ENCODE results near the gene NMNAT2. TPM values are rescaled to one million over a fixed set of nuclear protein-coding genes. Genes with fewer than 3 reads are reported as not detected.

Gene NMNAT2
- total RNA-seq, 2 experiments from 2014 or later, result not detected

GRCh38 chr1:183444243-183444642 is 26.1 kb upstream of the NMNAT2 start:
- Histone ChIP-seq H3K4me1 (ENCODE audit: insufficient read depth, low read length, poor library complexity, severe bottlenecking) (no peaks in the 10 kb centered on the region), H3K36me3 (ENCODE audit: insufficient read depth, low read length) (no peaks in the 10 kb centered on the region), H2AFZ (ENCODE audit: low read length) (no peak overlapping the region), H3K27ac (ENCODE audit: low read depth, low read length, poor library complexity, severe bottlenecking) (no peak overlapping the region), H3K9me3 (ENCODE audit: low read length) (no peaks in the 10 kb centered on the region), H4K20me1 (ENCODE audit: insufficient read depth, low read length) (no peaks in the 10 kb centered on the region), H3K79me2 (ENCODE audit: insufficient read depth, low read depth, low read length) (no peaks in the 10 kb centered on the region), H3K4me3 (ENCODE audit: low read depth, low read length, poor library complexity, severe bottlenecking) (no peak overlapping the region), H3K9me2 (ENCODE audit: insufficient read depth, low read length) (no peaks in the 10 kb centered on the region), H3K4me2 (ENCODE audit: low read length) (no peak overlapping the region)
- DNase-seq (ENCODE audit: low spot score), result no peak
- no TSS peak for BruUV-seq (replicated peaks)
- CTCF ChIA-PET (ENCODE audit: unreplicated experiment), result no interaction called here
- POLR2A ChIA-PET, result interaction anchor here (0.6 kb wide), 1 partner anchor 508 kb away, joined by 3 read pairs; no protein-coding TSS in a partner anchor
- no peak for TF ChIP-seq CTCF (conservative IDR thresholded peaks at IDR 0.05; ENCODE audit: low read length)
- no peak for TF ChIP-seq EZH2phosphoT487 (IDR thresholded peaks at IDR 0.05; ENCODE audit: borderline replicate concordance, low read depth, low read length)
- intact Hi-C loops (cut with micrococcal nuclease; ENCODE audit: unreplicated experiment), result loop anchor here (10.0 kb wide), 1 partner anchor 149 kb away; no protein-coding TSS in a partner anchor

GRCh38 chr1:183443466-183443865 is 25.3 kb upstream of the NMNAT2 start:
- Histone ChIP-seq H3K36me3 (ENCODE audit: insufficient read depth, low read length) (no peaks in the 10 kb centered on the region), H2AFZ (ENCODE audit: low read length) (no peak overlapping the region), H3K27ac (ENCODE audit: low read depth, low read length, poor library complexity, severe bottlenecking) (no peak overlapping the region), H3K9me2 (ENCODE audit: insufficient read depth, low read length) (no peaks in the 10 kb centered on the region), H3K9me3 (ENCODE audit: low read length) (no peaks in the 10 kb centered on the region), H4K20me1 (ENCODE audit: insufficient read depth, low read length) (no peaks in the 10 kb centered on the region), H3K4me3 (ENCODE audit: low read depth, low read length, poor library complexity, severe bottlenecking) (no peak overlapping the region), H3K79me2 (ENCODE audit: insufficient read depth, low read depth, low read length) (no peaks in the 10 kb centered on the region), H3K4me1 (ENCODE audit: insufficient read depth, low read length, poor library complexity, severe bottlenecking) (no peaks in the 10 kb centered on the region), H3K4me2 (ENCODE audit: low read length) (no peak overlapping the region)
- POLR2A ChIA-PET, result interaction anchor here (0.6 kb wide), 1 partner anchor 508 kb away, joined by 3 read pairs; no protein-coding TSS in a partner anchor
- DNase-seq (ENCODE audit: low spot score), result no peak
- CTCF ChIA-PET (ENCODE audit: unreplicated experiment), result no interaction called here
- BruUV-seq (replicated peaks), result no TSS peak
- TF ChIP-seq EZH2phosphoT487 (IDR thresholded peaks at IDR 0.05; ENCODE audit: borderline replicate concordance, low read depth, low read length), result no peak
- TF ChIP-seq CTCF (conservative IDR thresholded peaks at IDR 0.05; ENCODE audit: low read length), result no peak
- intact Hi-C loops (cut with micrococcal nuclease; ENCODE audit: unreplicated experiment), result loop anchor here (10.0 kb wide), 1 partner anchor 149 kb away; no protein-coding TSS in a partner anchor

DNA sequence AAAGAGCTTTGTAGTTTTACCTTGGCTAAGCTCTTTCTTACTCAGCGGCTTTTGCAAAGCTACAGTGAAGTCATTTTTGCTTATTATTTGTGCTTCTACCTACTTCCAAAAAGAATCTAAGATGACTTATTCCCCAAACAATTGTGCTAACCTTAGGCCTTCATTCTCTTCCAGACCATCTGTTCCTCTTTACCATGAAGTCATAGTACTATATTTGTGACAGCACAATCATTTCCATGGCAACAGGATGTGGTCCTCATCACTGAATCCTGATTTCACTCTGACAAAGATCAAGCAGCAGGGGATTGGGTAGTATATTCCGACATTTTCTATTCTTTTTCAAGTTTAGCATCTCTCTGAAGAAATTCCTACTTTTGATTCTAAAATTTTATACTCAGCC is 24.8 kb upstream of the NMNAT2 start:
- no peak for DNase-seq (ENCODE audit: low spot score)
- no peak overlapping the region for H3K27ac ChIP-seq (ENCODE audit: low read depth, low read length, poor library complexity, severe bottlenecking)
- TF ChIP-seq EZH2phosphoT487 (IDR thresholded peaks at IDR 0.05; ENCODE audit: borderline replicate concordance, low read depth, low read length), result no peak
- TF ChIP-seq CTCF (conservative IDR thresholded peaks at IDR 0.05; ENCODE audit: low read length), result no peak
- H3K9me2 ChIP-seq (ENCODE audit: insufficient read depth, low read length), result no peaks in the 10 kb centered on the region
- no peaks in the 10 kb centered on the region for H3K9me3 ChIP-seq (ENCODE audit: low read length)
- no peak overlapping the region for H3K4me2 ChIP-seq (ENCODE audit: low read length)
- intact Hi-C loops (cut with micrococcal nuclease; ENCODE audit: unreplicated experiment), result loop anchor here (10.0 kb wide), 1 partner anchor 148 kb away; no protein-coding TSS in a partner anchor
- H2AFZ ChIP-seq (ENCODE audit: low read length), result no peak overlapping the region; the same call in 1 of the 2 replicates
- H3K36me3 ChIP-seq (ENCODE audit: insufficient read depth, low read length), result no peaks in the 10 kb centered on the region
- no peaks in the 10 kb centered on the region for H4K20me1 ChIP-seq (ENCODE audit: insufficient read depth, low read length)
- CTCF ChIA-PET (ENCODE audit: unreplicated experiment), result no interaction called here
- POLR2A ChIA-PET, result interaction anchor here (0.7 kb wide), 1 partner anchor 33 kb away, joined by 3 read pairs; no protein-coding TSS in a partner anchor
- H3K4me1 ChIP-seq (ENCODE audit: insufficient read depth, low read length, poor library complexity, severe bottlenecking), result no peaks in the 10 kb centered on the region
- BruUV-seq (replicated peaks), result no TSS peak
- no peak overlapping the region for H3K4me3 ChIP-seq (ENCODE audit: low read depth, low read length, poor library complexity, severe bottlenecking)
- H3K79me2 ChIP-seq (ENCODE audit: insufficient read depth, low read depth, low read length), result no peaks in the 10 kb centered on the region

Data from OCI-LY7 (cell line).